Right cardiac atrium (tissue), 5 donors: ENCODE measurements around the gene CNN2. TPM values are rescaled to one million over a fixed set of nuclear protein-coding genes. Genes with fewer than 3 reads are reported as not detected.
"Not testable (repeated sequence)": the region's sequence is repeated elsewhere in the genome, so short reads cannot be mapped to it uniquely, and the experiment has no call there.

Source experiments
- ATAC-seq, 2 donors: fragments of 200-7000 bp; cut with Tn5 transposase; one replicate each; pipeline versions ENCODE4 v1.8.0 to v1.9.1; 2020; ENCODE audit warnings: moderate library complexity in 2 of 2, mild to moderate bottlenecking in 1 of 2
- DNase-seq, 3 donors: peaks; one replicate each; pipeline ENCODE4 v3.0.0-alpha.2; 2020
- H3K27ac ChIP-seq: one replicate; pipeline ENCODE4 v1.5.1; 2013; ENCODE audit warnings: mild to moderate bottlenecking, low read length, control low read depth, moderate library complexity
- H3K27me3 ChIP-seq: one replicate; pipeline ENCODE4 v1.6.1; 2013; ENCODE audit not compliant: control insufficient read depth, insufficient read depth
- H3K4me1 ChIP-seq: one replicate; pipeline ENCODE4 v1.6.1; 2013; ENCODE audit warnings: low read length; ENCODE audit not compliant: control insufficient read depth, insufficient read depth
- H3K4me3 ChIP-seq: one replicate; pipeline ENCODE4 v1.5.1; 2013; ENCODE audit warnings: low read length, control low read depth
- H3K9me3 ChIP-seq: one replicate; pipeline ENCODE4 v1.6.1; 2013; ENCODE audit warnings: low read length; ENCODE audit not compliant: control insufficient read depth
- WGBS: extraction: QIAGEN DNeasy Blood & Tissue Kit; methylation state at CpG from one replicate; pipeline ENCODE4 v1.1.7; 2013; 5-methylcytosine and 5-hydroxymethylcytosine counted together
- intact Hi-C, 4 donors: fragments of 100-400 bp; cut with DNase I; formaldehyde crosslinking; loops; one replicate each; pipeline versions ENCODE4 v1.11.0 to v1.14.0; 2022 to 2023
- polyA plus RNA-seq: library from polyadenylated mRNA; stranded (reverse); fragments of 200-250 nt; gene quantifications from one replicate; pipeline ENCODE4 v1.2.3, GENCODE V29; 2013
- total RNA-seq, 4 donors: library from RNA; stranded (reverse); fragmentation: NEBNext Ultra II Directional; extraction: Animal tissue kit (Norgen Biotek cat#: 25700); gene quantifications; one replicate each; pipeline ENCODE4 v1.2.1, GENCODE V29; 2021
- donor health status: healthy with polysubstance abuse.
- donor health status: DM: no; HTN: yes; CAD: no.
- donor health status: DM: no; HTN: no; CAD: no.
- donor health status: DM: no; HTN: yes; CAD: no; lungs with severe emphysema.
- donor health status: DM: yes; HTN: yes; CAD: no.

CNN2 gene
- total and polyA plus RNA-seq, 5 donors, result 52.1 to 75.9 (median 59.9) TPM

DNA sequence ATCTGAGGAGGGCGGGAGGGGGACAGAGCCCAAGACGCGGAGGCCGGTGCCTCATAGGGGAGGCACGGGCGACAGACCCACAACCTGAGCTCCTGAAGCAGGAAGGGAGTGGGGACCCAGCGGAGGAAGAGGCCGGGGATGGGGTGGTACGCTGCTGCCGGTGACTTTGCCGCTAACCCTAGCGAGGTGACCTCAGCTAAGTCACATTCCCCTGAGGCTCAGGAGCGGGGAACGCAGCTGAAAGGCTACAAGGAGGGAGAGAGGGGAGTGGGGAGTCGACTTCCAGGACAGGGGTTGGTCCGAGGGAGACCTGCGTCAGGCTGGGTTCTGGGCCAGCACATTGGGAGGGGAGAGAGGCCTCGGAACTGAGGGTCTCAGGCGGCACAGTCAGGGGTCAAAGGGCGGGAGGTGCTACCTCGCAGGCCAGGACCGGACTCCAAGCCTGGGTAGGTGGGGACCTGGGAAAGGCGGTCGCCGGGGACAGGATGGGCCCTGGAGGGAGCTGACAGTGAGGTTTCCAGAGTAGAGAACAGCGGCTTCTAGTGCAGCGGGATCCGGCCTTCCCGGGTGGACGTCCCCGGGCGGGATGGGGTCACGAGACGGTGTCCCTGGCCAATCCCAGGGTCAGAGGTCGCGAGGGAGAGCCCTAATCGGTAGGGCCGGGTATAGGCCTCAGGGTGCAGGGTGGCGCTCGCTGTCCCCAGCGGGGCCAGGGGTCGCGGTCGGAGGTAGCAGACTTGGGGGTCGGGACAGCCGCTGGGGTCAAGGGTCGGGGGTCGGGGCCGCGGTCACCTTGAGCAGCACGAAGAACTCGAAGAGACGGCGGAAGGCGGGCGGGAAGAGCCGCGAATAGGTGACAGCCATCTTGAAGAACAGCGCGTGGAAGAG, 6.2 kb upstream of the CNN2 start:
- H3K4me3 ChIP-seq, result peak overlapping the region; percentile 81
- intact Hi-C loops, result loop anchor here in 1 of 4 donors (10.0 kb wide), 1 partner anchor 85 kb away; the partner anchor contains the start of gene GPX4
- no peaks in the 10 kb centered on the region for H3K9me3 ChIP-seq
- H3K27ac ChIP-seq, result peak overlapping the region; percentile 79
- ATAC-seq (no peak), DNase-seq (peak; percentile 54 to 82 (median 78))
- 1% methylated on average over 60 of the region's 60 CpGs for WGBS
- H3K27me3 ChIP-seq, result no peaks in the 10 kb centered on the region
- H3K4me1 ChIP-seq, result peaks cover 26% of the 10 kb centered on the region

DNA sequence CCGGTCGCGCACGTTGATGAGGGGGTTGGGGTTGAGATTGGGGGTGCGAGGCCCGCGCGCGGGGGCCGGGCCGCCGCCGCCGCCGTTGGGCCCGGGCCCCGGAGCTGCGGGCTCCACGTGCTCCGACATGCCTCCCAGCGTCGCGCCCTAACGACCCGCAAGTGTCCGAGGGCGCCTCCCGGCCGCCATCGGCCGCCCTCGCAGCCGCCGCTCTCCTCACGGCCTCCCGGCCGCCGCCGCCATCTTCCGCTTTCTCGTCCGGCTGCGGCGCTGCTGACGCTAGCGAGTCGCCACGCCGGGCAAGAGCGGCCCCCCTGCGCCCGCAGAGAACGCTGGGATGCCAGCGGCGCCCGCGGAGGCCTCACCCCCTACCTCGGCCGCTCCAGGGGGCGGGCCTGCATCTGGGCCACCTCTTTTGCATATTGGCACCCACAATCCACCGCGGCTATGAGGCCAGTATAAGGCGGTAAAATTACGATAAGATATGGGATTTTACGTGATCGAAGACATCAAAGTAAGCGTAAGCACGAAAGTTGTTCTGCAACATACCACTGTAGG, 5.5 kb upstream of the CNN2 start, which contains the start of gene TMEM259:
Gene TMEM259, minus strand, starts transcription at position 256 of the 558 bp plus-strand sequence. Its CDS starts 127 bp downstream, at position 129.
- peak; percentile 90 to 94 for ATAC-seq
- WGBS, result under 1% methylated on average over 68 of the region's 68 CpGs
- intact Hi-C loops, result loop anchor here in 1 of 4 donors (10.0 kb wide), 1 partner anchor 84 kb away; the partner anchor contains the start of gene GPX4
- Histone ChIP-seq H3K27ac (peak within 1 kb of the TSS; percentile 89), H3K4me3 (peak within 1 kb of the TSS; percentile 81), H3K9me3 (no peaks in the 10 kb centered on the region), H3K4me1 (peaks cover 26% of the 10 kb centered on the region), H3K27me3 (no peaks in the 10 kb centered on the region)
- DNase-seq, result peak; percentile 97 to 99 (median 99)

DNA sequence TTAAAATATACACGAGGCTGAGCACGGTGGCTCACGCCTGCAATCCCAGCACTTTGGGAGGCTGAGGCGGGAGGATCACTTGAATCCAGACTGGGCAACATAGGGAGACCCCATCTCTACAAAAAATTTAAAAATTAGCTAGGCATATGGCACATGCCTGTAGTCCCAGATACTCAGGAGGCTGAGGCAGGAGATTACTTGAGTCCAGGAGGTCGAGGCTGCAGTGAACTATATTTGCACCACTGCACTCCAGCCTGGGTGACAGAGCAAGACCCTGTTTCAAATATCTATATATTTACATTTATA, 2.6 kb upstream of the CNN2 start:
- H3K27ac ChIP-seq, result not testable (repeated sequence)
- 82% methylated on average over 5 of the region's 5 CpGs for WGBS

DNA sequence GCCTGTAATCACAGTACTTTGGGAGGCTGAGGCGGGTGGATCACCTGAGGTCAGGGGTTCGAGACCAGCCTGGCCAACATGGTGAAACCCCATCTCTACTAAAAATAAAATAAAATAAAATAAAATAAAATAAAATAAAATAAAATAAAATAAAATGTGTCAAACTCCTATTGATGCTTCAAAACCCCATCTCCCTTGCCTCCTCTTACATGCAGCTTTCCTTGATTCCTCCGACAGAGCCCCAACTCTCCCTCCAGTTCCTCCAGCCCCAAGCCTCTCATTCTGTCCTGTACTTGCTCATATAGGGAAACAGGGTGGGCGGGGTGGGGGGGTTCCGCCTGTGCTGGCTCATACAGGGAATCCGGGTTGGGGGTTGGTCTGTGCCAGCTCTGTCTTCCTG, 1.3 kb upstream of the CNN2 start:
- not testable (repeated sequence) for H3K27ac ChIP-seq, H3K4me3 ChIP-seq, H3K4me1 ChIP-seq, DNase-seq, H3K27me3 ChIP-seq, ATAC-seq, H3K9me3 ChIP-seq
- intact Hi-C loops, result loop anchor here in 2 of 4 donors (5.0 to 10.0 kb wide), 2 partner anchors 77 to 80 kb away; partner anchors contain the start of gene GPX4 (in 2 of the 2)
- WGBS, result 90% methylated on average over 6 of the region's 6 CpGs

More for the DNA sequence above, 2.6 kb upstream of the CNN2 start:
- not testable (repeated sequence) for H3K27me3 ChIP-seq, H3K4me3 ChIP-seq, H3K9me3 ChIP-seq, DNase-seq, ATAC-seq, H3K4me1 ChIP-seq
- intact Hi-C loops, result loop anchor here in 1 of 4 donors (10.0 kb wide), 1 partner anchor 81 kb away; the partner anchor contains the start of gene GPX4

DNA sequence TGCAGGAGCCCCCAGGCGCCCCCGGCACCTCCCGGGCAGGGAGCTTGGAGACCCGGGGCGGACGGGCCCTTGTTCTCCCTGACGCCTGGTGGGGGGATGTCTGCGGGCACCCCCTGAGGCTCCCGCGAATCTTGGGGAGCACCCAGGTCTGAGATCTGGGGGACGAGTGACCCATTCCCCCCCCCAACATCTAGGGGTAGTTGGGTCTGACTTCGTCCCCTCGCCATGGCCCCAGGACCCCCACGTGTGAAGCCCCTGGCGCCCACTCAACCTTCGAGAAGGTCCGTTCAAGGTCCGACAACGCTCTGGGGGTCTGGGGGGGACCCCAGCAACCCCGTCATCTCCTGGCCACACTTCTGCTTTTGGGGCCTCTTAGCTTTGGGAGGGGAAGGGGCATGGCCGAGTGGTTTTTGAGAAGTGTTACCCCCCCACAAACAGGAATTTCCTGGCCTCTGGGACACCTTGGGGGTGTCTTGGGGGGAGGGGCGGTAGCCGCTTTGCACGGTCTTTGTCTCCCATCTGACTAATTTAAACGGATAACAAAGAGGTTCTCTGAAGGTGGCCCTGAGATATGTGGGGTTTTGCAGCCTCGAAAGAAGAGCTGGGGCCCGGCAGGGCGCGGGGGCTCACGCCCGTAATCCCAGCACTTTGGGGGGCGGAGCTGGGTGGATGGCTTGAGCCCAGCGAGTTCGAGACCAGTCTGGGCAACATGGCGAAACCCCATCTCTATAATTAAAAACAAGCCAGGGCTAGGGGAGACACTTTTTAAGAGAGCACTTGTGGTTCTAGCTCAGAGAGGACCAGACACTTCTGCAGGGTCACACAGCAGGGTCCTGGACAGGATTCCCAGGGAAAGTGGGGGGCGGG, 608 bp downstream of the CNN2 start:
- intact Hi-C loops, result loop anchor here in 2 of 4 donors (5.0 to 10.0 kb wide), 2 partner anchors 75 to 78 kb away; partner anchors contain the start of gene GPX4 (in 2 of the 2)
- H3K27me3 ChIP-seq, result no peaks in the 10 kb centered on the region
- WGBS, result 1% methylated on average over 36 of the region's 36 CpGs
- H3K4me3 ChIP-seq, result peak overlapping the region; percentile 58
- no peaks in the 10 kb centered on the region for H3K9me3 ChIP-seq
- peak in 2 of 3 donors; percentile 63 to 64 for DNase-seq
- no peaks in the 10 kb centered on the region for H3K4me1 ChIP-seq
- peak overlapping the region; percentile 72 for H3K27ac ChIP-seq
- ATAC-seq, result peak; percentile 1 to 8

DNA sequence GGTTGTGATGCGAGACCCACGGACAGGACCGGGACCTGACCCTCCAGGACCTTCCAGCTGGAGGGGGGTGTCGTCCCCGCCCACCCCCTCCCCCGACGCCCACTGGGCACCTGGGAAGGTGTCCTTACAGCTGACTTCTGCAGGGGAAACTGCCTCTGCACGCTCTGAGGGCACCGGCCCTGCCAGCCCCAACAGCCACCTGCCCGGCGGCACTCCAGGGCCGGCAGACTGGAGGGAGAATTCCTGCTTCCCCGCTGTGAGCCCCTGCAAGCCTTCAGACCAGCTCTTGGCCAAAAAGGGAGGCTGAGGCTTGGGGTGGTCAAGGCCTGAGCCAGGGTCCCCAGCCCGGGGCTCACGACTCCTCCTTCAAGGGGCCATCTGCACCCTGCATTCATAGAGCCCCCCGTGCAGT, 1.2 kb downstream of the CNN2 start:
- peak overlapping the region; percentile 72 for H3K27ac ChIP-seq
- H3K4me3 ChIP-seq, result peak overlapping the region; percentile 58
- DNase-seq (peak in 2 of 3 donors; percentile 60 to 70), ATAC-seq (peak; percentile 1 to 5)
- H3K27me3 ChIP-seq, result no peaks in the 10 kb centered on the region
- H3K4me1 ChIP-seq, result no peaks in the 10 kb centered on the region
- no peaks in the 10 kb centered on the region for H3K9me3 ChIP-seq
- WGBS, result 4% methylated on average over 16 of the region's 16 CpGs
- intact Hi-C loops, result loop anchor here in 2 of 4 donors (5.0 to 10.0 kb wide), 2 partner anchors 75 to 77 kb away; partner anchors contain the start of gene GPX4 (in 2 of the 2)

DNA sequence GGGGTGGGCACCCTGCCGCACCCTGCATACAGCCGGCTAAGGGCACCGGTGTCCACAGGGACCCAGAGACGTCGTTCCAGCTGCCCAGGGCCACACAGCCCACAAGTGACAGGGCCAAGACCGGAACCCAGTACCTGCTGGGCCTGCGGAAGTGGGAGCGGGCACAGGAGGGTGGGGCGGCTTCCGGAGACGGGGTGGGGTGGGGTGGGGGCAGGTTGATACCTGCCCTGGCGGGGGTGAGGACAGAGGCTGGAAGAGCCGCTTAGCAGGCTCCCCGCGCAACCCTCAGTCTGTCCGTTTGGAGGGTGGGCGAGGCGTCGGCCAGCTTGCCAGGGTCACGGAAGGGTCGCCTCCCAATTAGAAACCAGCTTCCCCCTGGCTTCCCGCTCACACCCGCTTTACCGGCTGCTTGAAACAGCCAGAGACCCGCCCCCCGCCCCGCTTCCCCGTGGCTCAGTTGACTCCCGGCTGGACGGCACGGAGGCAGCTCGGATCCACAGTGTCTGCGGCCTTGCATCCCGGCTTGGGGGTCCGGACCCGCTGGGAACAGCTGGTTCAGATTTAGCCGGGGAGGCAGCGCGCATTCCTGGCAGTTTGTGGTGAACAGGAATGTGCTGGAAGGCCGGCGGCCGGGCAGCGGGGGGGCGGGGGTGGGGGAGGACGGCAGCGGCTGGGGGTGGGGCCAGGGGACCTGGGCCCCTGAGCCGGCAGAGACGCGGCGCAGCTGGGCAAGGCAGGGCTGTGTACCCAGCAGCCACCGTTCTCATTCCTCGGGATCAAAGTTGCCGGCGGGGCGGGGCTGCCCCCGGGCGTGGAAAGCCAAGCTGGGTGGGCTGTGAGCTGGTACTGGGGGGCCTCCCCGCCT, 1.9 kb downstream of the CNN2 start:
- 4% methylated on average over 58 of the region's 58 CpGs for WGBS
- Histone ChIP-seq H3K9me3 (no peaks in the 10 kb centered on the region), H3K27me3 (no peaks in the 10 kb centered on the region), H3K4me3 (peak overlapping the region; percentile 58), H3K4me1 (no peaks in the 10 kb centered on the region), H3K27ac (peak overlapping the region; percentile 55)
- peak; percentile 52 to 61 for ATAC-seq
- DNase-seq, result peak; percentile 73 to 88 (median 88)
- intact Hi-C loops, result loop anchor here in 2 of 4 donors (5.0 to 10.0 kb wide), 2 partner anchors 74 to 77 kb away; partner anchors contain the start of gene GPX4 (in 2 of the 2)

DNA sequence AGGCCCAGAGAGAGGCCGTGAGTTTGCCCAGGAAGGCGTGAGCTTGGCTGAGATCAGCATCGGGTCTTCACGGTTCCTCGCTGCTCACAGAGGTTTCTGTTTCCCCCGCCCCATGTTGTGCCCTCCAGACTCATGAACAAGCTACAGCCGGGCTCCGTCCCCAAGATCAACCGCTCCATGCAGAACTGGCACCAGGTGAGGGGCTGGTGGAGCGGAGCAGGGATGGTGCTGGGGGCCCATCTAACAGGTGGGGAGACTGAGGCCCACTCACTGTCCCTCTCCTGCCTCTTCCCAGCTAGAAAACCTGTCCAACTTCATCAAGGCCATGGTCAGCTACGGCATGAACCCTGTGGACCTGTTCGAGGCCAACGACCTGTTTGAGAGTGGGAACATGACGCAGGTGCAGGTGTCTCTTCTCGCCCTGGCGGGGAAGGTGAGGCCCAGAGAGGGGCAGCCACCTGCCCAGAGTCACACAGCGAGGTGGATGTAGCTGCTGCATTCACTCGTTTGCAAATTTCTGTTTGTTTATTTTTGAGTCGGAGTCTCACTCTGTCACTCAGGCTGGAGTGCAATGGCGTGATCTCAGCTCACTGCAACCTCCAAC, 6.0 kb downstream of the CNN2 start:
- Histone ChIP-seq H3K27me3 (no peaks in the 10 kb centered on the region), H3K4me1 (no peaks in the 10 kb centered on the region), H3K9me3 (no peaks in the 10 kb centered on the region), H3K4me3 (no peak overlapping the region), H3K27ac (no peak overlapping the region)
- WGBS, result 91% methylated on average over 20 of the region's 20 CpGs
- intact Hi-C loops, result no loop called here
- no peak for ATAC-seq
- peak in 1 of 3 donors; percentile 45 for DNase-seq

DNA sequence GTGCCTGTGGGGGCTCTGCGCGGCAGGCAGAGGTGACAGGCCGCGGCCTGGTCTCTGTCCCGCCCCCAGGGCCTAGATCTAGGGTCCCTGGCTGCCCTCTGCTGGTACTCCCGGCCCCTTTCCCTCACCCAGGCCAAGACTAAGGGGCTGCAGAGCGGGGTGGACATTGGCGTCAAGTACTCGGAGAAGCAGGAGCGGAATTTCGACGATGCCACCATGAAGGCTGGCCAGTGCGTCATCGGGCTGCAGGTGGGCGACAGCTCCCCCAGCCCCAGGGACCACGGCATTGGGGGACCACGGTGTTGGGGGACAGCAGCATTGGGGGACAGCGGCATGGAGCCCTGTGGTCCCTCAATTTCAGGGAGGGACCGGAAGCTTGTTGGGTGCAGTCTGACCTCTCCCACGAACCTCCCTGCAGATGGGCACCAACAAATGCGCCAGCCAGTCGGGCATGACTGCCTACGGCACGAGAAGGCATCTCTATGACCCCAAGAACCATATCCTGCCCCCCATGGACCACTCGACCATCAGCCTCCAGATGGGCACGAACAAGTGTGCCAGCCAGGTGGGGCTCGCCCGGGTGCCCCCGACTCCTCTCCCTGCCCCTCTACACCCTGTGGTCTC, 9.7 kb downstream of the CNN2 start:
- ATAC-seq (no peak), DNase-seq (peak in 2 of 3 donors; percentile 35 to 60)
- Histone ChIP-seq H3K9me3 (no peaks in the 10 kb centered on the region), H3K27ac (no peak overlapping the region), H3K4me3 (no peak overlapping the region), H3K4me1 (no peaks in the 10 kb centered on the region), H3K27me3 (no peaks in the 10 kb centered on the region)
- intact Hi-C loops, result no loop called here
- WGBS, result 86% methylated on average over 29 of the region's 29 CpGs
